WTC11 (cell line): Measurements from ENCODE around the gene CDH13. TPM values are rescaled to one million over a fixed set of nuclear protein-coding genes. Genes with fewer than 3 reads are reported as not detected.

Experiments used
- ATAC-seq: fragments of 200-7000 bp; cut with Tn5 transposase; 2 replicates; pipeline ENCODE4 v1.10.0; 2021; ENCODE audit warnings: mild to moderate bottlenecking, moderate library complexity
- CTCF ChIA-PET: fragments of 300-600 bp; sonication (Branson Sonifier 250); formaldehyde crosslinking; loops from one replicate; lab custom pipeline; 2021; ENCODE audit warnings: antibody characterized with exemption; lab: Charles Lee
- POLR2A ChIA-PET: fragments of 350-600 bp; sonication (Branson Sonifier 250); formaldehyde crosslinking; loops from one replicate; lab custom pipeline; 2021; ENCODE audit warnings: antibody characterized with exemption; lab: Charles Lee
- DNase-seq: peaks from one replicate; pipeline ENCODE4 v3.0.0; 2021; ENCODE audit warnings: low spot score
- H3K27ac Mint-ChIP-seq: 2 replicates; pipeline ENCODE4 v1.8.0; 2021; ENCODE audit warnings: mixed read lengths
- H3K27me3 Mint-ChIP-seq: 2 replicates; pipeline ENCODE4 v1.8.0; 2021; ENCODE audit warnings: low read depth, mild to moderate bottlenecking, moderate library complexity, mixed read lengths
- H3K36me3 Mint-ChIP-seq: 2 replicates; pipeline ENCODE4 v1.8.0; 2021; ENCODE audit warnings: mixed read lengths
- H3K4me1 Mint-ChIP-seq: 2 replicates; pipeline ENCODE4 v1.8.0; 2022; ENCODE audit warnings: mixed read lengths
- H3K4me3 Mint-ChIP-seq: 2 replicates; pipeline ENCODE4 v1.8.0; 2021; ENCODE audit warnings: mild to moderate bottlenecking, moderate library complexity, mixed read lengths
- H3K9me3 Mint-ChIP-seq: 2 replicates; pipeline ENCODE4 v1.8.0; 2021; ENCODE audit warnings: mixed read lengths
- AR ChIP-seq: fragments of 250-450 bp; sonication (Bioruptor Pico); IDR thresholded peaks from 2 replicates; pipeline ENCODE4 v1.9.0; 2021; ENCODE audit warnings: mild to moderate bottlenecking
- ATF3 ChIP-seq: sonication (generic); formaldehyde crosslinking; conservative IDR thresholded peaks from 2 replicates; pipeline ENCODE4 v1.8.1; 2022; ENCODE audit warnings: mild to moderate bottlenecking, missing genetic modification reagents
- CBFB ChIP-seq: sonication (generic); formaldehyde crosslinking; IDR thresholded peaks from 2 replicates; pipeline ENCODE4 v1.8.1; 2022; ENCODE audit warnings: mild to moderate bottlenecking, low read depth, missing genetic modification reagents
- CREM ChIP-seq: sonication (generic); formaldehyde crosslinking; IDR thresholded peaks from 2 replicates; pipeline ENCODE4 v1.8.1; 2022; ENCODE audit warnings: mild to moderate bottlenecking, missing genetic modification reagents, moderate library complexity
- CTCF ChIP-seq: fragments of 200-600 bp; IDR thresholded peaks from 2 replicates; pipeline ENCODE4 v1.8.0; 2022; ENCODE audit warnings: antibody characterized with exemption
- ERG ChIP-seq: fragments of 250-450 bp; sonication (Bioruptor Pico); IDR thresholded peaks from 2 replicates; pipeline ENCODE4 v1.8.0; 2021; ENCODE audit warnings: mild to moderate bottlenecking
- ESRRA ChIP-seq: sonication (generic); formaldehyde crosslinking; IDR thresholded peaks from 2 replicates; pipeline ENCODE4 v1.8.1; 2022; ENCODE audit warnings: mild to moderate bottlenecking, missing genetic modification reagents, borderline replicate concordance
- IRF1 ChIP-seq: sonication (generic); formaldehyde crosslinking; IDR thresholded peaks from 2 replicates; pipeline ENCODE4 v1.8.0; 2023; ENCODE audit warnings: missing genetic modification reagents
- NR1H2 ChIP-seq: sonication (generic); formaldehyde crosslinking; IDR thresholded peaks from 2 replicates; pipeline ENCODE4 v1.9.0; 2021; ENCODE audit warnings: mild to moderate bottlenecking, moderate library complexity, missing genetic modification reagents
- NR2C2 ChIP-seq: sonication (generic); formaldehyde crosslinking; IDR thresholded peaks from 2 replicates; pipeline ENCODE4 v1.8.0; 2022; ENCODE audit warnings: mild to moderate bottlenecking, missing genetic modification reagents
- OVOL2 ChIP-seq: fragments of 250-450 bp; sonication (Bioruptor Pico); IDR thresholded peaks from 2 replicates; pipeline ENCODE4 v1.9.0; 2021; ENCODE audit warnings: mild to moderate bottlenecking, borderline replicate concordance
- PRRX2 ChIP-seq: fragments of 250-450 bp; sonication (Bioruptor Pico); IDR thresholded peaks from 2 replicates; pipeline ENCODE4 v1.8.0; 2021; ENCODE audit warnings: mild to moderate bottlenecking
- SOX15 ChIP-seq: fragments of 250-450 bp; sonication (Bioruptor Pico); IDR thresholded peaks from 2 replicates; pipeline ENCODE4 v1.9.0; 2021; ENCODE audit warnings: mild to moderate bottlenecking
- SP1 ChIP-seq: sonication (generic); formaldehyde crosslinking; conservative IDR thresholded peaks from 2 replicates; pipeline ENCODE4 v1.8.1; 2022; ENCODE audit warnings: missing genetic modification reagents
- TCF7 ChIP-seq: sonication (generic); formaldehyde crosslinking; IDR thresholded peaks from 2 replicates; pipeline ENCODE4 v1.8.0; 2022; ENCODE audit warnings: mild to moderate bottlenecking, low read depth, missing genetic modification reagents, moderate library complexity
- USF2 ChIP-seq: sonication (generic); formaldehyde crosslinking; IDR thresholded peaks from 2 replicates; pipeline ENCODE4 v1.8.1; 2023; ENCODE audit warnings: mild to moderate bottlenecking, missing genetic modification reagents, moderate library complexity
- ZMAT4 ChIP-seq: fragments of 250-450 bp; sonication (Bioruptor Pico); IDR thresholded peaks from 2 replicates; pipeline ENCODE4 v1.9.0; 2021; ENCODE audit warnings: mild to moderate bottlenecking
- ZNF219 ChIP-seq: sonication (generic); formaldehyde crosslinking; IDR thresholded peaks from 2 replicates; pipeline ENCODE4 v1.8.0; 2023; ENCODE audit warnings: missing genetic modification reagents, mild to moderate bottlenecking, borderline replicate concordance
- ZNF232 ChIP-seq: sonication (generic); formaldehyde crosslinking; IDR thresholded peaks from 2 replicates; pipeline ENCODE4 v1.8.0; 2022; ENCODE audit warnings: mild to moderate bottlenecking, missing genetic modification reagents
- ZNF396 ChIP-seq: fragments of 250-450 bp; sonication (Bioruptor Pico); IDR thresholded peaks from 2 replicates; pipeline ENCODE4 v1.8.0; 2021; ENCODE audit warnings: mild to moderate bottlenecking, moderate library complexity, borderline replicate concordance
- ZNF416 ChIP-seq: fragments of 250-450 bp; sonication (Bioruptor Pico); IDR thresholded peaks from 2 replicates; pipeline ENCODE4 v1.9.0; 2021; ENCODE audit warnings: mild to moderate bottlenecking, inconsistent platforms
- ZNF423 ChIP-seq: fragments of 250-450 bp; sonication (Bioruptor Pico); IDR thresholded peaks from 2 replicates; pipeline ENCODE4 v2.1.2; 2022; ENCODE audit warnings: mild to moderate bottlenecking, moderate library complexity
- ZNF512 ChIP-seq: sonication (generic); formaldehyde crosslinking; IDR thresholded peaks from 2 replicates; pipeline ENCODE4 v1.8.1; 2022; ENCODE audit warnings: missing genetic modification reagents, borderline replicate concordance
- total RNA-seq: library from RNA; stranded (reverse); gene quantifications from 3 replicates; pipeline ENCODE4 v1.2.3, GENCODE V29; 2021

The CDH13 gene
- total RNA-seq, 1 experiment from 2014 or later = 0.81 TPM

- TF ChIP-seq ATF3 (no peak), ZNF423 (CRISPR knock-in tag) (no peak), ZNF512 (CRISPR knock-in tag) (no peak), USF2 (CRISPR knock-in tag) (no peak), ESRRA (CRISPR knock-in tag) (no peak)
- TF ChIP-seq, all 79 proteins: peak for 0
Observed at GRCh38 chr16:82753821-82754220, 127.1 kb downstream of the CDH13 start (continued).

- Mint-ChIP-seq H3K36me3 (no peaks in the 10 kb centered on the region), H3K4me3 (no peak overlapping the region), H3K4me1 (peaks cover 28% of the 10 kb centered on the region), H3K9me3 (peaks cover 6% of the 10 kb centered on the region), H3K27ac (no peak overlapping the region), H3K27me3 (no peaks in the 10 kb centered on the region)
- POLR2A ChIA-PET = no interaction called here
- CTCF ChIA-PET = no interaction called here
- DNase-seq (no peak), ATAC-seq (no peak)
- no peak for TF ChIP-seq TCF7 (CRISPR knock-in tag)
- no peak for TF ChIP-seq ZNF423 (CRISPR knock-in tag)
- no peak for TF ChIP-seq AR (CRISPR knock-in tag)
- no peak for TF ChIP-seq CTCF
- no peak for TF ChIP-seq PRRX2 (CRISPR knock-in tag)
- TF ChIP-seq NR1H2 (CRISPR knock-in tag) = no peak
- no peak for TF ChIP-seq ZNF219 (CRISPR knock-in tag)
- no peak for TF ChIP-seq ESRRA (CRISPR knock-in tag)
- TF ChIP-seq OVOL2 (CRISPR knock-in tag) = no peak
- no peak for TF ChIP-seq ZNF232 (CRISPR knock-in tag)
- no peak for TF ChIP-seq ERG
- no peak for TF ChIP-seq CBFB
- no peak for TF ChIP-seq ZNF396
- TF ChIP-seq SP1 = no peak
- no peak for TF ChIP-seq SOX15 (CRISPR knock-in tag)
- TF ChIP-seq NR2C2 (CRISPR knock-in tag) = no peak
- TF ChIP-seq ZNF416 (CRISPR knock-in tag) = no peak
- TF ChIP-seq IRF1 (CRISPR knock-in tag) = no peak
- no peak for TF ChIP-seq CREM (CRISPR knock-in tag)
- TF ChIP-seq ZMAT4 (CRISPR knock-in tag) = no peak
Observed at GRCh38 chr16:82754716-82755513, 128.1 kb downstream of the CDH13 start.
